GM18526 (cell line): ENCODE measurements around the gene ZNF618.

Experiments
- POLR2A ChIP-seq: IDR thresholded peaks from 3 replicates; pipeline ENCODE4 v1.6.1; 2011; ENCODE audit not compliant: insufficient read length; ENCODE audit errors: extremely low read depth

Gene ZNF618

DNA sequence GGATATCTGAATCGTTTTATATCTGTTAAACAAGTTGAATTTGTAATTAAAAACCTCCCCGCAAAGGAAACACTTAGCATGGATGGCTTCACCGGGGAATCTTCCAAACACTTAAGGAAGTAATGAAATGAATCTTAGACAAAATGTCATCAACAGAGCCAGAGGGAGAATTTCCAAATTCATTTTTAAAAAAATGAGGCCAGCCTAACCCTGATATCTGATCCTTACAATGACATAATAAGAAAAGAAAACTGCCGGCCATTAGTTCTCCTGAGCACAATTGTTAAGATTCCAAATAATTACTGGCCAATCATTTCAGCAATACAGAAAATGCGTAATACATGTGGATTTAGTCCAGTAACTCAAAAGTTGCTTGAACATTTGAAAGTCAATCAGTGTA lies 229.1 kb downstream of the ZNF618 start:
- no peak for TF ChIP-seq POLR2A
